HuH-7 (cell line): Measurements from ENCODE around the gene POLK.
"Not testable (repeated sequence)": the region's sequence is repeated elsewhere in the genome, so short reads cannot be mapped to it uniquely, and the experiment has no call there.

ENCODE experiments used
- DNase-seq: peaks from one replicate; pipeline ENCODE4 v3.0.0; 2011; ENCODE audit warnings: low spot score

The POLK gene

DNA sequence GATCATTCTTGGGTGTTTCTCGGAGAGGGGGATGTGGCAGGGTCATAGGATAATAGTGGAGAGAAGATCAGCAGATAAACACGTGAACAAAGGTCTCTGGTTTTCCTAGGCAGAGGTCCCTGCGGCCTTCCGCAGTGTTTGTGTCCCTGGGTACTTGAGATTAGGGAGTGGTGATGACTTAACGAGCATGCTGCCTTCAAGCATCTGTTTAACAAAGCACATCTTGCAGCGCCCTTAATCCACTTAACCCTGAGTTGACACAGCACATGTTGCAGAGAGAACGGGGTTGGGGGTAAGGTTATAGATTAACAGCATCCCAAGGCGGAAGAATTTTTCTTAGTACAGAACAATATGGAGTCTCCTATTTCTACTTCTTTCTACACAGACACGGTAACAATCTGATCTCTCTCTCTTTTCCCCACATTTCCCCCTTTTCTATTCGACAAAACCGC lies 99.2 kb downstream of the POLK start:
- DNase-seq, result not testable (repeated sequence)

DNA sequence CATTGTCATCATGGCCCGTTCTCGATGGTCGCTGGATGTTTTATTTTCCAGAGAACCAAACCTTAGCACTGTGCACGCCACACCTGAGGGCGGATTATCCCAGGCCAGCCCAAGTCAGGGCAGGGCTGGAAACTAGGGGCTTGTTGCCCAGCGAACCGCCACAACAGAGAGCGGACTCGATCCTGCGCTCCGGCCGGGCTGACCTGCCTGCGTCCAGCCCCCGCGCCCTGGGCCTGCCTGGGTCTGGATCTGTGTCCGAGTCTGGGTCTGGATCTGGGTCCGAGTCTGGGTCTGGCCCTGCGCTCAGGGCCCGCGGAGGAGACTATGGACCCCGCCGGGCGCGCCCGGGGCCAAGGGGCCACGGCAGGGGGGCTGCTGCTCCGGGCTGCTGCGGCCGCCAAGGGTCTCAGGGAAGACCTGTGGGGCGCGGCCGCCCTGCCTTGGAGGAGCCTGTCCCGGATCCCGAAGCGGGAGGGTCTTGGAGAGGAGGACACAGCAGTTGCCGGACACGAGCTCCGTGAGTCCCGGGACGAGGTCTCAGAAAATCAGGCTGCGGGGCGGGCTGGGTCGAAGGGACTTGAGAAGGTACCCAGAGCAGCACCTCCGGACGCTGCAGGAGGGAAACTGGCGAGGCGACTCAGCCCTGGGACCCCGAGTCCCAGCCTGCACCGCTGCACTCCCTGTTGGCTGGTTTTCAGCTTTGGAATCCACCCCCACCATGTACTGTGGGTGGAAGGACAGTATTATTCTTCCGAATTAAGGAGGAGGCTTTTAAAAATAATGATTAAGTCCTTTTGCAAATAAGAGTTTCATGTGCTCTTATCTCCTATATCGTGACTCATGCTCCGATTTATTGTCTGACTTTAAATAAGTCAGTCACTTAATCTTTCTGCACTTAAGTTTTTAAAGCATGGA lies 99.9 kb downstream of the POLK start, which contains the start of gene ANKDD1B:
ANKDD1B (plus strand) TSS at position 143 of the 915 bp plus-strand sequence; CDS start at position 325, 182 bp downstream.
- peak; percentile 55 for DNase-seq

DNA sequence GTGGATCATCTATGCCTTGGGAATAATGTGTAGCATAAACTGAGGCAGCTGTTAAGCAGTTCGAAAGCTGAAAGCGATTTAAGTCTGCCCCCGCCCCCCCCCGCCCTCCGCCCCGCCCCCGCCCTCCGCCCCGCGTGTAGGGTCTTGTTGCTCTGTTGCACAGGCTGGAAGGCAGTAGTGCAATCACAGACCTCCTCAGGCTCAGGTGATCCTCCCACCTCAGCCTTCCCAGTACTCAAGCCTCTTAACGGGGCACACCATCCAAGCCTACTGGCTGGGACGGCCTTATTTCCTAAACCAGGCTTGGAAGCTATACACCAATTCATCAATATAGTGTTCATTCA lies 100.5 kb downstream of the POLK start:
- DNase-seq, result peak; percentile 47

DNA sequence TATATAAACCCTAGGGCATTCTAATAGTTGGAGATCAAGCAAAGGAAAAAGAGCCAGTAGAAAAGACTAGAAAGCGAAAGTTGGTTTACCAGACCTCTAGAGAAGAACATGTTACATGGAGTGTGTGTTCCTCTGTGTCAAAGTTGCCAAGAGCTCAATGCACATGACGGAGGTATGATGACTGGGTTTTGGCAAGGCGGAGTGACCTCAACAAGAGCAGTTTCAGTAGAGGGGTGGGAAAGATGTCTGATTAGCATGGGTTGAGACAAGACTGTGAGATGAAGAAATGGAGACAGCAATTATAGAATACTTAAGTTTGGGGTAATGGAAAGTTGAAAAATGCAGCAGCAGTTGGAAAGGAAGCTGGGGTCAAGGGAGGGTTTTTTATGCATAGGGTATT lies 101.2 kb downstream of the POLK start:
- no peak for DNase-seq

DNA sequence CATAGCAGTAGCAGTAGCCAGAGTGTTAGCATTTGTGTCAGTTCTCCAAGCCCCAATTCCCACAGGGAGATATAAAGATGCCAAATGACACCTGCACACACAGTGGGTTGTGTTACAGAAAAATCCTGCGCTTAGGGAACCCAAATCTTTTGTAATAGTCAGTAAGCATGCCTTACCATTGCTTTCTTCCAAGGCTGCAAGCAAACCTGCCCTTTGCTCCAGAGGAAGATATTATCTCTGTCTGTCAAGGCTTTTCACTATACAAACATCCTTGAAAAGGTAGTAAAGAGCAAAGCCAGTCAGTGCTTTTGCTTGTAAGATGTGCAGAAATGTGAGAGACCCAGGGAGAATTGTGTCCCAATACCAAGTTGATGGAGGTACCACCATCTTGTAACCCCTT lies 102.5 kb downstream of the POLK start:
- DNase-seq, result no peak

DNA sequence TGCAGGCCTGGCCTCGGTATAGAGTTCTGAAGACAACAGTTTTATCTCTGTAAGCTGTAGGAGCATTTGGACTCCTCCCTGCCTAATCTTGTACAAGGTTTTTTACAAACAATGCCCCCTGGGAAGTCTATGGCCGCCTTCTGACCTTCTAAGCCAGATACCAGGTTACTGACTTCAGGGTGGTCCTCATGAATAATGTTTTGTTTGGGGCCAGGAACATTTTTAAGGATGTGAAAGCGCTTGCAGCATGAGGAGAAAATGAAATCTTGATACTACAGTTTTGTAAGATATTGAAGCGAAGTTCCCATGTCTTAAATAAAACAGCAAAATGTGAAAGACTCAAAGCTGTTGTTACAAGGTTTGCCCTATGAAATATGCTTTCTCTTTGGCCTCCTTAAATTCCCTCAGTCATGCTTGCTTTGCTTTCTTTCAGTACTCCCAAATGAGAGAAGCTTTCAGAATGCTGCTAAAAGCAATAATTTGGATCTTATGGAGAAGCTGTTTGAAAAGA lies 104.7 kb downstream of the POLK start:
- no peak for DNase-seq

DNA sequence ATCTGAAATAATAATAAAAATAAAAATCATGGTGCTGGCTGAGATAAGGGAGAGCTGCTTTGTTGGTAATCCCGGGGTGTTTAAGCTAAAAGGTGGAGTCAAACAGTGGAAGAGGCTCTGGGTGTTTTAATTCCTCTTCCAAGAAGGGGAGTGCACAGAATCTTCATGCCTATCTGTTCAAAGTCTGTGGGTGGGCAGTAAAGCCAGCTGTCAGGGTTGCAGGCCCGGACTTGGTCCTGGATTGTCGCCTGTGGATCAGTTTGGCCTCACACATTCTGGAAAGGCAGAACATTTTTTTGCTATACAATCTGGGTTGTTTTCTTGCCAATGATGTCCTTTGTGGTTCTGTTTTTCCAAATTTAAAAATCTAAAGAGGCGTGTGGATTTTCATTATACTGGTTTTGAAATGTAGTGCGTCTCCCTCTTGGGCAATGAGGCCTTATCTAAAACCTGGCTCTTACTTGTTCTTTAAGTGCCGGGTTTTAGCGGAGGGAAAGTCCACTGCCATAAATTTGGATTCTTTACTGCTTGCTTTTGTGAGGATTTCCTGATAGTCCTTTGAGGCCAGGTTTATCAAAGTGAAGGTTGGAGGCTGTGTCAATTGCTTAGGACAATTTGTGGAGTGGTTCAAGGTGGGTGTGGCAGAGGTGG lies 105.4 kb downstream of the POLK start:
- no peak for DNase-seq

DNA sequence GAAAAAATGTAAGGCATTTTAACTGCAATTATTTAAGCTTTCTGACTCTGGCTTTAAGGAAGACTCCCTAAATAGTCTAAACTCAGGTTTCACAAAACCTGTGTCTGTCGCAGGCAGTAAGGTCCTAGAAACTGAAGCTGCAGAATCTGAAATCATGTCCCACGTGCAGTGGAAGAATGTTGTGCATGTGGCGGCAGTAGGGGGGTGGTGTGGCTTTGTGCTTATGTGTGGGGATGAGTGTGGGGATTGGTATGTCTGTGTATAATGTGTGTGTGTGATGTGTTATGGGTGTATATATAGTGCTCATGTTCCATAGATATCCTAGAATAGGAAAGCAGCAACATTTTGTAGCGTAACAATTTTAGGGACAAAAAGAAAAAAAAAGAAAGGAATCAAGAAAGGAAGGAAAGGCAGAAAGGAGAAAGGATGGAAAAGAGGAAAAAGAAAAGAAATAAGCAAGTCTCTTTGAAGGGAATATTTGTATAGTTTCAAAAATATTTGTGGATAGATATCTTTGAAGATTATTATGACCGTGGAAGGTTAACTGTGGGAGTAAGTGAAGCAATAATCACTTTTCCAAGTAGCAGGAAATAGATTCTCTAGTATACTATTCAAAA lies 106.2 kb downstream of the POLK start:
- DNase-seq, result no peak

DNA sequence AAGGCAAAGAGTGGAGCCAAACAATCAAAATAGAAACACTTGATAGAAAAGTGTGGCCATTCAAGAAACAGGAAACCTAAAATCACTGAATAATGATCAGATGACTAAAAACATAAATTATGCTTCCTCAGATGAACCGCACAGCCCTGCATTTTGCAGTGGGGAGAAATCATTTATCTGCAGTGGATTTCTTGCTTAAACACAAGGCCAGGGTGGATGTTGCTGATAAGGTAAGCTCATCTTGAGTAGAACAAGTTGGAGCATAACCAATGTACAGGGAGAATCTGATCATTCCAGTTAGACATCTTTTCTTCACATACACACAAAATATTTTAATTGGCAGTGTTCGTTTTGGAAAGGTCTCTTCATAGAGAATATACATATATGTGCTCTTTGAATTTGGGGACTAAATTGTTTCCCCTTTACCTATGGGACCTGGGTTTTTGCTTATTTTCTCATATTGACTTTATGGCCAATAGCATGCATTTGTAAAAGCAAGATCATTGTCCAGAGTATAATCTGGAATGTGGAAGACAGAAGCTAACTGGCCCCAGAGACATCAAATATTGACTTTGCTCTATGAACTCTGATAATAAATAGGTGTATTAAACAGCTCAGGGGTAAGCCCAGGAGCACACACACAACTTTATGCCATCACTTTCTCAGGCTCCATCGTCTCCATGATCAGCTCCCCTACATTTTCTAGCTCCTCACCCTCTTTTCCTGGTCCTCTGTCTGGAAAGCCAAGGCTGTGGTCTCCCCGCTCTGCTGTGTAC lies 108.7 kb downstream of the POLK start:
- DNase-seq, result no peak

DNA sequence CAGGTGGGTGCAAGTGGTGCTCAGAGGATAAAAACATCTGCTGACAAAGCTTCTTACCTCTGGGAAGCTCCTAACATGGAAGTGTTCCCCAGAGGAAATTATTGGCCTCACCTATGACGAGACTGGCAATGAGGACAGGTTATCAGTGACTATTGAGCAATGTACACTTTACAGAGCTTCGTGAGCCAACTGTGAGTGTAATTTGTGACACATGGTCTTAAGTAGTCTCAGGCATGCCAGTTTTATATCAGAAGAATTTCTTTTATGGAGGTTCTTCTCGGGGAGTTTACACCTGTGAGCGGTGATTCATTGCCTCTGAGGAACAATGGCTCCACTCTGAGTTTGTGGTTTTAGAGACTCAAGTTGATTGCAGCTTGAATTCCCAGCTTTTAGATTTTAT lies 110.9 kb downstream of the POLK start:
- DNase-seq, result no peak

DNA sequence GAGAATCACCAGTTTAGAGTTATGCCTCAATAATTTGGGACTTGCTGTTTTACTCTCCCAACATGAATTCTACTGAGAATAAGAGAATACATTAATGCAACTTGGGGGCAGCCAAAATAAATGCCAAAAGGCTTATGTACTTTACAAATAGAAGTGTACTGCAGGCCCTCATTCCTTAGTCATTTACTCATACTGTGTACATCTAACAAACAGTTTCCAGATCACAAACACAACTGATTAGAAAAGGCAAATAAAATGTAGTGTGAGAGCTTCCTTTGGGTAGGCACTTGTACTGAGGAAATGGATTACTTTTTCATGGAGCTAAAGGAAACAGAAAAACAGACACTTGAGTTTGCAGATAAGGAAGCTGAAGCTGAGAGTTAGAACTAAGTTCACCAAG lies 112.2 kb downstream of the POLK start:
- DNase-seq, result no peak

DNA sequence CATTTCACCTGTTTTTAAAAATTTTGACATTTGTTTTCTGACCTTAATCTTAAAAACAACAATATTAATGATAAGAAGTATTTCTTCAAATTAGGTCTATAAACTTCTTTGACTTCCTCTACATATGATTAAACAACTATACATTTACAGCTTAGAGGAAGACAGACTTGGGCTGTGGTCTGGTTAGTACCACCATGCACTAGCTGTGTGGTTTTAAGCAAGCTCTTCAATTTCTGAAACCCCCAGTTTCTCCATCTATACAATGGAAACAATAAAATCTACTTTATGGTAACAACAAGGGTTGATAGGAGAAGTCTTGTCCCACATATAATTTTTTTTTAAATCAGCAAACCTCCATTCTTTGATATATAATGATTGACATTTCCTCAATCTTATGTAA lies 115.3 kb downstream of the POLK start:
- no peak for DNase-seq

DNA sequence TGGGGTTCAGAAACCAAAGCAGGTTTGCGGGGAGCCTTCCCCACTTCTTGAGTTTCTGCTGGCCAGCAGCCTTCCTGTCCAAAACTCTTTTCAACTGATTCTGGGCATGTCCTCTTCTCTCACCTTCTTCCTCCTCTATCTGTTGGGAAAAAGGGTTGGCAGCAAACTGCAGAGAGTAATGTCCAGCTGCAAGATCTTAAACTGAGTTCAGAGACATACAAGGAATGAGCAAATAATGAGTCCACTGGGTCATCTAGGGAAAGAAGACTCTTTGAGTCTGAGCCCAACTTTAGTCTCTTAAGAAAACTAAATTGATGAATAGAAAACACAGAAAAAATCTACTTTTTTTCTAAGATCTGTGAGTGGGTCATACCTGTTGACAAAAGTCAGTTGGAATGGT lies 116.1 kb downstream of the POLK start:
- no peak for DNase-seq

DNA sequence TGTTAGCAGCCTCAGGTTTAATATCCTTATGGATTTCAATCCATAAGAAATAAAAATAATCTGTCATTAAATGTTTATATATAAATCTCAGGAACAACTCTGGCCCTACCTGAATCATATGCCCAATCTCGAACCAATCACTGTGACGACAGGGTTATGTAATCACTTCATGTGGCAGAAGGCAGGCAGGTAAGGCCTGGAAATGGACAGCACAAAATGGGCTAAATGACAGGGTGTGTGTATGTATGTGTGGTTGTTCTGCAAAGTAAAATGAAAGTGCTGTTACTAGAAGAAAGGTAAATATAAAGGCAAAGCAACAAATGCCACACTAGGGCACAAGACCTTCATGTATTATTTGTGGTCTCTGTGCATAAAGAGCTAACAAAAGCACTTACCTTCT lies 119.2 kb downstream of the POLK start:
- no peak for DNase-seq

DNA sequence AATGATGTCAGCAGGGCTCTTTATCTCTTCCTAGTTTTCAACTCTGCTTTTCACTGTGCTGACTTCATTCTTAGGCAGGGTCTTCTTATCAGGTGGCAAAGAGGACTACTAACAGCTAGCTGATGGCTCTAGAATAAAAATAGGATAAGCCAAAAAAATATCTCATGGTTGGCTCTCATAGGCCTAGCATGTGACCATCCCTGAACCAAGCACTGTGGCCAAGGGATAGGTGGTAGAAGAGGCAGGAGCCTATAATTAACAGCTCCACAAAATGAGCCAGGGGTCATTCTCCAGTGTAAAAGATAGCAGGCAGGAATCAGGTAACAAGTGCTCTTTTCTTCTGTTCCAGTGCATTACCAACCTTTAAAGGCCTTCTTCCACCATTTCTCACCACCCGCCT lies 120.6 kb downstream of the POLK start:
- DNase-seq, result no peak

DNA sequence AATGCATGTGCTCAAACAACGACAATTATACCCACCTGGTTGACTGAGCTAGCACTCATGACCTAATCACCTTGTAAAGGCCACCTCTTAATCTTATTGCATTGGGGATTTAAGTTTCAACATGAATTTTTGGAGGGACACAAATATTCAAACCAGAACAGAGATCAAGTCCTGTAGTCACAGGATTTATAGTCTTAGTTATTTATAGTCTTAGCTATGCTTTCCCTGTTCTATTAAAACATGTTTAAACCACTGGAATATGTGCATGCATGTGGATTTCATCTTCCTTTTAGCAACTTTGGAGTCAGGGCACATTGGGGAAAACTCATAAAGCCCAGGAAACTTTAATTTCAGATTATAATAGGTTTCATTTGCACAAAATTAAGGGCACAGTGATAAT lies 126.3 kb downstream of the POLK start:
- no peak for DNase-seq

DNA sequence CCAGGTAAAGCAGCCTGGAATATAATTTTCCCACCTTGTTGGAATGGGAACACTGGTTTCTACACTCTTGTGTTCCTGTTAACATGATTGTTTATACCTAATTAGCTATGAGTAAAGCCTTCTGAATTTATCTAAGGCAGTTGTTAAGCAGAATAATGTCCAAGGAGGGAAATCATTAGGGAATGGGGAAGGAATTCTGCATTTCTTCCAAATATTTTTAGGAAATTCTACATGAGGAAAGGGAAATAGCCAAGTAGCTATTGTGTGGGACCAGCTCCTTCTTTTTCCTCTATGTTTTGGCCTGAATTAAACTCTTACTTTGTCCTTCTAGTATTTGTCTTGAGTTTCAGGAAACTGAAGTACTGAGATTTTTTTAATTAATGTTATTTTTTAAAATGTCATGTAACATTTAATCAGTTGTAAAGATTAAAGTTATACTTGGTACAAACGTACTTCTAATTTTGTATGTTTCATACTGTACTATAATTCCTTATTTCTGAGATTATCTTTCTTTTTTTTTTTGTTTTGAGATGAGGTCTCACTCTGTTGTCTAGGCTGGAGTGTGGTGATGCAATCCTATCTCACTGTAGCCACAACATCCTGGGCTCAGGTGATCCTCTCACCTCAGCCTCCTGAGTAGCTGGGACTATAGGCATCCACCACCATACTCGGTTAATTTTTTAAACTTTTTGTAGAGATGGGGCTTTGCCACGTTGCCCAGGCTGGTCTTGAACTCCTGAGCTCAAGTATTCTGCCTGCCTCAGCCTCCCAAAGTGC lies 128.0 kb downstream of the POLK start:
- no peak for DNase-seq

DNA sequence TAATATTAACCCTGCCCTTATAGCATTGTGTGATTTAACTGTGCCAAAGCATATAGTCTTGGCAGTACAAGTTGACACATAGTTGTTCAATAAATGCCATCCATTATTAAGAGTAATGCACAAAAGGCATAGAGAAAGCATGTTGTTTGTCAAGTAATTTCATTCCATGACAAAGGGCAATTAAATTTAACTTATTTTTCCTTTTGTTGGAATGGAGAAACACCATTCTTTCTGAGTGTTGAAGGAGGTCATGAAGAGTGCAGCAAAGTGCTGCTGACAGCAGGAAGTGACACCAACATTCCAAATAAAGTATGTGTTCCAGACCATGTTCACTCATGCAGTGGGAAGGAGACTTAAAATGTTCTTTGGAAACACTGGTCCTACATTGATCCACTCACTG lies 128.7 kb downstream of the POLK start:
- DNase-seq, result no peak

DNA sequence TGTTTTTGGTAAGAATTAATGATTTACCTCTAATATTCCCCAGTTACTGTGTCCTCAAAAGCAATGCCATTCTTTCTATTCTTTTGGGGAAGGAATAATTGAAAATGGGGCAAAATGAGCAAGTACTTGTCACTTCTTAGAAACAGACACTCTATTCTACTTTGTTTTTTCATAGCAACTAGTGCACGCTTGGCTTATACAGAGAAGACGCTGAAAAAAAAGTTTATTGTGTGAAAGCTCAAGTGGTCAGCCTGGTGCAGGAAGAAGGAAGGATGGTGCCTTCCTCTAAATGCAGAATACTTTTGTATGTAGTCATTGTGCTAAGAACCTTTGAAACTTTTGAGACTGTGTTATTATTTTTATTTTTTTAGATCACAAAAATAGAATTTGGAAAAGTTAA lies 129.1 kb downstream of the POLK start:
- no peak for DNase-seq

DNA sequence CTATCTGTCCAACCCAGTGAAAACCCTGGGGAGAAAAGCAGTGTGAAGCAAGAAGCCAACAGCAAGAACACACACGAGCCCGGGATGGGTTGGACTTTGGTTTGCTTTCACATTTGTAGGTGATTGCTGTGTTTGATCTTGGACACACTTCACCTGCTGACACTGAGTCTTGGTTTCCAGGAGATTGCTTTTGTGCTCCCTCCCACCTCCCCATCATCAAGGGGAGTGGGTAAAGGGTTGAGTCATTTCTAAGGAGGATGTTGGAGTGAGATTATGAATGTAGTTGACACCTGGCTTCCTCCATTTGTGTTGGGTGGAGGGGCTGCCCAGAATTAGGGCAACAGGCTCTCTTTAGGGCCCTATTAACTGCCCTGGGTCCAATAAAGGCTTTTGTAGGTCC lies 137.0 kb downstream of the POLK start:
- peak; percentile 15 for DNase-seq
